Measurements from ENCODE around the gene TRA2B. TPM values are rescaled to one million over a fixed set of nuclear protein-coding genes. Genes with fewer than 3 reads are reported as not detected.

TRA2B gene
- total RNA-seq, 6 experiments from 2014 or later: 116 to 151 (median 141) TPM

DNA sequence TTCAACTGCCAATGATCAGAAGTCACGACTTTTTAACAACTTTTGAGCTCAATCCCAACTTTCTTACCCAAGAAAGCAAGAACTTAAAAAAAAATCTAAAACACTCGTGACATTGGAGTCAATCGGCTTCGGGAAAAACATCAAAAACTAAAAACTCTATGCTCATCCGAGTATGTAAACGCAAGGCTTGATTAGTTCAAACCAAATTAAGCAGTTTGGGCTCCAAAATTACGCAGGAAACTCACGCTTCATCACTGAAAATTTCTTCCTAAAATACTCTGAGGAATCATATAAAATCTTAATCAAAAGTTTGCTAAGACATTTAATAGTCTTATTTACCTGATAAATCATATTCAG lies 1.6 kb downstream of the TRA2B start:
- H3K27ac Mint-ChIP-seq: peak overlapping the region; percentile 100
- TF ChIP-seq, protein P1, sequence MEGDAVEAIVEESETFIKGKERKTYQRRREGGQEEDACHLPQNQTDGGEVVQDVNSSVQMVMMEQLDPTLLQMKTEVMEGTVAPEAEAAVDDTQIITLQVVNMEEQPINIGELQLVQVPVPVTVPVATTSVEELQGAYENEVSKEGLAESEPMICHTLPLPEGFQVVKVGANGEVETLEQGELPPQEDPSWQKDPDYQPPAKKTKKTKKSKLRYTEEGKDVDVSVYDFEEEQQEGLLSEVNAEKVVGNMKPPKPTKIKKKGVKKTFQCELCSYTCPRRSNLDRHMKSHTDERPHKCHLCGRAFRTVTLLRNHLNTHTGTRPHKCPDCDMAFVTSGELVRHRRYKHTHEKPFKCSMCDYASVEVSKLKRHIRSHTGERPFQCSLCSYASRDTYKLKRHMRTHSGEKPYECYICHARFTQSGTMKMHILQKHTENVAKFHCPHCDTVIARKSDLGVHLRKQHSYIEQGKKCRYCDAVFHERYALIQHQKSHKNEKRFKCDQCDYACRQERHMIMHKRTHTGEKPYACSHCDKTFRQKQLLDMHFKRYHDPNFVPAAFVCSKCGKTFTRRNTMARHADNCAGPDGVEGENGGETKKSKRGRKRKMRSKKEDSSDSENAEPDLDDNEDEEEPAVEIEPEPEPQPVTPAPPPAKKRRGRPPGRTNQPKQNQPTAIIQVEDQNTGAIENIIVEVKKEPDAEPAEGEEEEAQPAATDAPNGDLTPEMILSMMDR (IDR thresholded peaks at IDR 0.05): no peak
- H3K27me3 Mint-ChIP-seq (ENCODE audit: insufficient read depth): peaks cover 12% of the 10 kb centered on the region
- H3K4me1 Mint-ChIP-seq (ENCODE audit: low read depth): peaks cover 56% of the 10 kb centered on the region
- peaks cover 15% of the 10 kb centered on the region for H3K9me3 Mint-ChIP-seq
- H3K4me3 Mint-ChIP-seq: peak overlapping the region; percentile 100
- DNase-seq: no peak
- H3K36me3 Mint-ChIP-seq (ENCODE audit: low read depth): peaks cover 52% of the 10 kb centered on the region

DNA sequence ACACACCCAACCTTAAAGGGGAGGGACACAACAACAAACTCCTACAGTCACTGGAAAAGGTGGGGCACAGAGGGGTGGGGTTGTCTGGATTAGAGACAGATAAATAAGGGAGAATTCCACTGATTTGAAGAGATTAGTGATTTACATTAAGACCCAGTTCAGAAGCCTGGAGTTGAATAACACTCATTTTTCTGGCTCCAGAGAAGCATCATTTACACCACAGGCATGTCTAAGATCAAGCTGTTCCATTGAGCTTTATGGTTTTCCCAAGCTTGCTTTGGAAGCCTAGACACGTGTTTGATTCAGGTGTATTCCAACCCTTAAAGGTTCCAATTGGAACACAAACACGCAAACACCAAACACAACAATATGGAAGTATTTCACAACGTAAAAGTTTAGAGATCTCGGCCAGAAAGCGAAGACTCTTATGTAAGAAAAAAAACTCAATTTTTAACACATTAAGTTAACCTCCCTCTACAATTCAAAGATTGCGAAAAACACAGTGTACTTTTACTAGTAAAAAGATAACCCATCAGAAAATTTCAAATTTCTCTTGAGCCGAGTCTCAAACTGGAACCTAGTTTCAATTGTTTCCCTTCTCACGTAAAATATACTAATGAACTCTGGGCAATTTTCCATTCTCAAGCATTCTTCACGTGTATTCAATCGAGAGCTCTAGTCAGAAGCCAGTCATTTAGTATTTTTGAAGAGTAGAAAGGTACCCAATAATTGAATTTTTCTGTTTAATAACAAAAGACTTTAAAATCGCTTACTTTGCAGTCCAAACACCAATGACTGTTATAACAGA lies 2.1 kb downstream of the TRA2B start:
- peak overlapping the region; percentile 100 for H3K4me3 Mint-ChIP-seq
- H3K36me3 Mint-ChIP-seq (ENCODE audit: low read depth): peaks cover 53% of the 10 kb centered on the region
- no peak for DNase-seq
- H3K27me3 Mint-ChIP-seq (ENCODE audit: insufficient read depth): peaks cover 12% of the 10 kb centered on the region
- H3K27ac Mint-ChIP-seq: peak overlapping the region; percentile 100
- H3K4me1 Mint-ChIP-seq (ENCODE audit: low read depth): peaks cover 62% of the 10 kb centered on the region
- TF ChIP-seq, protein P1 (IDR thresholded peaks at IDR 0.05): no peak
- peaks cover 15% of the 10 kb centered on the region for H3K9me3 Mint-ChIP-seq

DNA sequence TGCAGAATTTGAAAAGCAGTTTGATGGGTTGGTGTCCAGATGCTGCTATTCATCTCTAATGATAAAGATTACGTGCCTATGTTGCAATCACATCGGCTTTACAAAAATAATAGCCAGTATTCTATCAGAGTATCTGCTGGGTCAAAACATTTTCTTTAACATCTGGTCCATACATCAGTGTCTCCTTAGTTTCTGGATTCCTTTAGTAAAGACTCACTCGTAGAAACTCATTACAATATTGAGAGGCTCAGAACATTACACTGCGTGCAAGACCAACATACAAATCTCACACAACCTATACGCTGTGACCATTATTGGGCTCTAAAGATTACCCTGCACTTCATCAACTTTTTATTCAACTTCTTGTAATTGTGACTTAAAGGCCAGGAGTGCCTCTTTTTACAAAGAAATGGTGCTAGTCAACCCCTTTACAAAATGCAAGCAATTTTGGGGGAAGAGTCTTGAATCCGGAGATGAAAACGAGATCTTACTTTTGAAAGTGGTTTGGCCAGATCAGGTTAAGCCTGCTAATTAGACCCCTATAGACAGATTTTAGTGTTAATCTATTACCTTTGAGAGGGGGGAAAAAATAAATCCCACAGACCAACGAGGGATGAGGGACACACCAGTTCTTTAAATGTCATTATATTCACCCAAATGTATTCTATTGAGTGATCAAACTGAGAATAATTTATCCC lies 2.9 kb downstream of the TRA2B start:
- H3K27ac Mint-ChIP-seq: peak overlapping the region; percentile 100
- H3K4me3 Mint-ChIP-seq: peak overlapping the region; percentile 100
- peaks cover 12% of the 10 kb centered on the region for H3K27me3 Mint-ChIP-seq (ENCODE audit: insufficient read depth)
- H3K4me1 Mint-ChIP-seq (ENCODE audit: low read depth): peaks cover 68% of the 10 kb centered on the region
- no peak for DNase-seq
- peaks cover 15% of the 10 kb centered on the region for H3K9me3 Mint-ChIP-seq
- H3K36me3 Mint-ChIP-seq (ENCODE audit: low read depth): peaks cover 53% of the 10 kb centered on the region
- TF ChIP-seq, protein P1 (IDR thresholded peaks at IDR 0.05): no peak

DNA sequence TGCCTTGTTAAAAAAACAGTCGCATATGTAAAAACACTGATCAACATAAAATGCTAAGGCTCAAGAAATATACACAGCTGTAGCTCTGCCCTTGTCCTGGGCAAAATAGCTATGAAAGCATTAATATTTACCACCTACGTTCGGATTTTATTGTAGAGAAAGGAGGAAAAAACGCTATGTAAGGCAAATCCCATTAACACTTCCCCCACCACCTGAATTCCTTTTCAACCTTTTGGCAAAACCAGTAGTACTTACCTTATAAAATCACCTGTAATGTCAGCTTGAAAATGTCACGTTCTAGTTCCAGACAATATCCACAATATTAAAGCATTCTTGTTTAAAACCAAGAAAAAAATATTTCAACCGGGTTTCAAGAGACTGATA lies 3.6 kb downstream of the TRA2B start:
- DNase-seq: no peak
- peaks cover 72% of the 10 kb centered on the region for H3K4me1 Mint-ChIP-seq (ENCODE audit: low read depth)
- peak overlapping the region; percentile 100; the same call in 1 of the 2 replicates for H3K27ac Mint-ChIP-seq
- H3K36me3 Mint-ChIP-seq (ENCODE audit: low read depth): peaks cover 58% of the 10 kb centered on the region
- peaks cover 15% of the 10 kb centered on the region for H3K9me3 Mint-ChIP-seq
- TF ChIP-seq, protein P1 (IDR thresholded peaks at IDR 0.05): no peak
- peaks cover 14% of the 10 kb centered on the region for H3K27me3 Mint-ChIP-seq (ENCODE audit: insufficient read depth)
- peak overlapping the region; percentile 100 for H3K4me3 Mint-ChIP-seq

DNA sequence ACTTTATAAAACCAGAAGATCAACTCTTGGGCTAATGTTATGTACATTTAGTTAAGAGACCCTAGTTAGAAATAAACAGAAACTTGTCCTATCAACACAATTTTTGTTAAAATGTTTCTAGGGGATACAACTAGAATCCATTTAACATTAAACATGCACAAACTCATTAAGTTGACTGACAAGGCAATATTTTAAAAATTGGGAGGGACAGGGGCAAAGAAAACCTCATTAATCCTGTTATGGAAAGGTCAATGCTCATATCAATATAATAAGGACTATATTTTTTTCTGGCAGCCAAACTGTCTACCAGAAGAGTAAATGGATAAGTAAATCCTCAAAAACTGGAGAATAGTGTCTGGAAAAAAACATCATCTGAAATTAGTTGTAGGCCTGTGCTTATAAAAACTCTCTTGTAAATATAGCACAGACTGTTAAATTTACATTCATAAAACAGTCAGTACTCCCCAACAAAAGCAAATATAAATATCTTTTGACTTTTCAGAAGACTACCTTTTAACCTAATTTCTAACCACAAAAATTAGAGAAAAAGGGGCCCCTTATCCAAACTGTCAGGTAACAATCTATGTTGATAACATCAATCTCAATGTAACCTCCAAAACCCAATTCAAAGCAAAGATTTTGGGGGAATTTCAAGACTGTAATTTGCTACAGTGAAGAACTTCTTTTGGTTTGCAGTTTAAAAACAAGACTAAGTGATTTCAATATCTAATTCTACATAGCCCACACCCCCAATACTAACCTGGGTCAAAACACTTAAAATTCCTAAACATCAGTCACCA lies 4.2 kb downstream of the TRA2B start:
- peak overlapping the region; percentile 100 for H3K4me3 Mint-ChIP-seq
- peak overlapping the region; percentile 100; the same call in 1 of the 2 replicates for H3K27ac Mint-ChIP-seq
- peaks cover 78% of the 10 kb centered on the region for H3K4me1 Mint-ChIP-seq (ENCODE audit: low read depth)
- TF ChIP-seq, protein P1 (IDR thresholded peaks at IDR 0.05): no peak
- H3K36me3 Mint-ChIP-seq (ENCODE audit: low read depth): peaks cover 58% of the 10 kb centered on the region
- H3K27me3 Mint-ChIP-seq (ENCODE audit: insufficient read depth): peaks cover 14% of the 10 kb centered on the region
- no peak for DNase-seq
- H3K9me3 Mint-ChIP-seq: peaks cover 15% of the 10 kb centered on the region

Data from HFFc6 (cell line).